A673 (cell line): ENCODE data around the gene TTC3. TPM values are rescaled to one million over a fixed set of nuclear protein-coding genes. Genes with fewer than 3 reads are reported as not detected.

Experiments
- BruUV-seq: library from RNA; stranded (reverse); fragments of 400-500 nt; replicated peaks from 2 replicates; lab custom pipeline; 2021; lab: Mats Ljungman, UMichigan
- CTCF ChIA-PET: fragments of 300-600 bp; sonication (Branson Sonifier 250); formaldehyde crosslinking; loops from one replicate; lab custom pipeline; 2022; ENCODE audit warnings: antibody characterized with exemption; lab: Charles Lee
- POLR2A ChIA-PET: fragments of 300-600 bp; sonication (Branson Sonifier 250); formaldehyde crosslinking; loops from one replicate; lab custom pipeline; 2022; ENCODE audit warnings: antibody characterized with exemption; ENCODE audit not compliant: low non-redundant PET; lab: Charles Lee
- DNase-seq: peaks from one replicate; pipeline ENCODE4 v3.0.0-alpha.2; 2015; ENCODE audit warnings: low spot score
- H3K27ac ChIP-seq: fragments of 200-600 bp; sonication (generic); 2 replicates; pipeline ENCODE4 v1.5.1; 2016; ENCODE audit warnings: mixed run types, low read depth, mild to moderate bottlenecking, mixed read lengths, antibody characterized with exemption, low read length; ENCODE audit not compliant: poor library complexity, severe bottlenecking
- H3K27me3 ChIP-seq: fragments of 200-600 bp; sonication (generic); replicated peaks from 2 replicates; pipeline ENCODE4 v1.6.1; 2017; ENCODE audit warnings: mixed run types, low read depth, mild to moderate bottlenecking, mixed read lengths, antibody characterized with exemption, low read length; ENCODE audit not compliant: insufficient read depth, poor library complexity
- H3K36me3 ChIP-seq: fragments of 200-600 bp; sonication (generic); 2 replicates; pipeline ENCODE4 v1.6.1; 2016; ENCODE audit warnings: mixed run types, mild to moderate bottlenecking, mixed read lengths, antibody characterized with exemption, low read length; ENCODE audit not compliant: insufficient read depth, poor library complexity, severe bottlenecking
- H3K4me1 ChIP-seq: fragments of 200-600 bp; sonication (generic); 2 replicates; pipeline ENCODE4 v1.6.1; 2017; ENCODE audit warnings: mixed run types, mild to moderate bottlenecking, mixed read lengths, antibody characterized with exemption, low read length; ENCODE audit not compliant: insufficient read depth, poor library complexity, severe bottlenecking
- H3K4me3 ChIP-seq: fragments of 200-600 bp; sonication (generic); 2 replicates; pipeline ENCODE4 v1.5.1; 2016; ENCODE audit warnings: low read depth, mixed run types, mild to moderate bottlenecking, mixed read lengths, low read length; ENCODE audit not compliant: poor library complexity, severe bottlenecking
- H3K9me3 ChIP-seq: fragments of 200-600 bp; sonication (generic); 2 replicates; pipeline ENCODE4 v1.6.1; 2016; ENCODE audit warnings: mixed run types, low read depth, mild to moderate bottlenecking, mixed read lengths, antibody characterized with exemption, low read length; ENCODE audit not compliant: poor library complexity, severe bottlenecking
- EZH2 ChIP-seq: fragments of 200-600 bp; sonication (generic); IDR thresholded peaks from 2 replicates; pipeline ENCODE4 v1.6.1; 2017; ENCODE audit warnings: borderline replicate concordance, low read depth, mild to moderate bottlenecking, mixed read lengths, antibody characterized with exemption, low read length; ENCODE audit not compliant: poor library complexity, severe bottlenecking
- intact Hi-C: fragments of 100-400 bp; cut with micrococcal nuclease; formaldehyde crosslinking; loops from one replicate; pipeline ENCODE4 v1.10.0; 2022; ENCODE audit not compliant: unreplicated experiment
- total RNA-seq: library from RNA; stranded (reverse); gene quantifications from 2 replicates; pipeline ENCODE4 v1.2.3, GENCODE V29; 2021
- TF ChIP-seq, protein P1 (sequence below): fragments of 300-800, 200-600 bp; sonication (generic); conservative IDR thresholded peaks from 2 replicates; pipeline ENCODE4 v1.5.1; 2017; ENCODE audit warnings: low read depth, mild to moderate bottlenecking, antibody characterized with exemption, low read length, moderate library complexity, mixed read lengths

The TTC3 gene
- total RNA-seq, 1 experiment from 2014 or later = 137 TPM

DNA sequence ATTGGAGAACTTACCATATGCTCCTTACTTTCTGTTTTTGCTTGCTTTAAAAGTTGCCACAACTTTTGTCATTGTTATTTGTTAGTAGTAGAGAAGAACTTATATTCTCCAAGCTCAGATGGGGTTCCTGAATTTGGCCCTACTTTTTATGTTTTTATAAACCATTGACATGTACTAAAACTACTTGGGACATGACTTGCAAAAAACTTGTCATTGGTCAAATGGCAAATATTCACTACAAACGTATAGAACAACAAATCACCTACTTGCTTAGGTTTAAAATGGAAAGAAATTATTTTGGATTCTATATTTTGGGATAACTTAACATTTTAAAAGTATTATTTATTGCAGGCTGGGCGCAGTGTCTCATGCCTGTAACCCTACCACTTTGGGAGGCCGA, 32.8 kb upstream of the TTC3 start:
- no peak overlapping the region for H3K27ac ChIP-seq
- no TSS peak for BruUV-seq
- H3K9me3 ChIP-seq = no peaks in the 10 kb centered on the region
- no peak overlapping the region for H3K4me3 ChIP-seq
- TF ChIP-seq, protein P1, sequence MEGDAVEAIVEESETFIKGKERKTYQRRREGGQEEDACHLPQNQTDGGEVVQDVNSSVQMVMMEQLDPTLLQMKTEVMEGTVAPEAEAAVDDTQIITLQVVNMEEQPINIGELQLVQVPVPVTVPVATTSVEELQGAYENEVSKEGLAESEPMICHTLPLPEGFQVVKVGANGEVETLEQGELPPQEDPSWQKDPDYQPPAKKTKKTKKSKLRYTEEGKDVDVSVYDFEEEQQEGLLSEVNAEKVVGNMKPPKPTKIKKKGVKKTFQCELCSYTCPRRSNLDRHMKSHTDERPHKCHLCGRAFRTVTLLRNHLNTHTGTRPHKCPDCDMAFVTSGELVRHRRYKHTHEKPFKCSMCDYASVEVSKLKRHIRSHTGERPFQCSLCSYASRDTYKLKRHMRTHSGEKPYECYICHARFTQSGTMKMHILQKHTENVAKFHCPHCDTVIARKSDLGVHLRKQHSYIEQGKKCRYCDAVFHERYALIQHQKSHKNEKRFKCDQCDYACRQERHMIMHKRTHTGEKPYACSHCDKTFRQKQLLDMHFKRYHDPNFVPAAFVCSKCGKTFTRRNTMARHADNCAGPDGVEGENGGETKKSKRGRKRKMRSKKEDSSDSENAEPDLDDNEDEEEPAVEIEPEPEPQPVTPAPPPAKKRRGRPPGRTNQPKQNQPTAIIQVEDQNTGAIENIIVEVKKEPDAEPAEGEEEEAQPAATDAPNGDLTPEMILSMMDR = no peak
- no peak for TF ChIP-seq EZH2
- DNase-seq = no peak
- POLR2A ChIA-PET = no interaction called here
- no peaks in the 10 kb centered on the region for H3K27me3 ChIP-seq
- no peaks in the 10 kb centered on the region for H3K4me1 ChIP-seq
- H3K36me3 ChIP-seq = no peaks in the 10 kb centered on the region
- CTCF ChIA-PET = no interaction called here
- intact Hi-C loops = no loop called here

DNA sequence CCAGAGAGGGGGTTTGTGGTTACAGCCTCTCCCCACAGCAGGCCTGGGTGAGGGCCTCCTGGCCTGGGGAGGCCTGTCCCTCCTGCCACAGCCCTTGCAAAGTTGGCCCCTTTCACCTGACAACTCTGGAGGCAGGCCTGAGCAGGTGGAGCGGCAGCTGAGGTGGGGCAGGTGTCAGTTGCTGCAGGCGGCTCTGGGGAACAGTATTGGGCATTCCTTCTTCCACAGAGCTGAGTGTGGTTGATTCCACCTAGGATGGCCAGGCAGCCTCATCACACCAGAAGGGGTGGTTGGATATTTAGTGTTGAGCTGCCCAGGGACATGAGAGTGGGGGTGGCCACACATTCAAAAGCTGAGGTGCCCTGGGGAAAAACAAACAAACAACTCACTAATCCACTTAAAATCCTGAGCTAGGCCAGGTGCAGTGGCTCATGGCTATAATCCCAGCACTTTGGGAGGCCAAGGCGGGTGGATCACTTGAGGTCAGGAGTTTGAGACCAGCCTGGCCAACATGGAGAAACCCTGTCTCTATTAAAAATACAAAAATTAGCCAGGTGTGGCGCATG, 31.3 kb upstream of the TTC3 start:
- no peaks in the 10 kb centered on the region for H3K27me3 ChIP-seq
- H3K9me3 ChIP-seq = no peaks in the 10 kb centered on the region
- no peaks in the 10 kb centered on the region for H3K4me1 ChIP-seq
- H3K4me3 ChIP-seq = no peak overlapping the region
- no peaks in the 10 kb centered on the region for H3K36me3 ChIP-seq
- no peak overlapping the region for H3K27ac ChIP-seq
- TF ChIP-seq, protein P1 = no peak
- TF ChIP-seq EZH2 = no peak
- intact Hi-C loops = no loop called here
- DNase-seq = no peak
- CTCF ChIA-PET = interaction anchor here (0.5 kb wide), 1 partner anchor 66 kb away, joined by 3 read pairs; no protein-coding TSS in a partner anchor
- POLR2A ChIA-PET = no interaction called here
- BruUV-seq = no TSS peak

DNA sequence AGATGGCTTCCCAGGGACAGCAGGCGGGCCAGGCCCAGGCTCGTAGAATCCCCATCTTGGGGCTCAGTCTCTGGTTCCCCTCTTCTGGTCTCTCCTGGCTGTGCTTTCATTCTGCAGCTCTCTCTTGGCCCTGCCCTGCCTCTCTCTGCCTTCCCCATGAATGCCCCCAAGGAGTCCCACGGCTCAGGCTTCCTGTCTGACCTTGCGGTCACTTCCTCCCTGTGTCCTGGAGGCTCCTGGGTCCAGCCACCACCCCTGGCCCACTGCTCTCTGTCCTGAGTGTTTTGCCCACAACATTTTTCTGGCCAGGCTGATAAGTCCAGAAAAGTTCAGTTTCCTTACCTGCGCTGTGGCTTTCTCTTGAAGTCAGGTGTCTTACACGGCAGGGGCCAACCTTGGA, 29.2 kb upstream of the TTC3 start:
- TF ChIP-seq, protein P1 = no peak
- no peak for TF ChIP-seq EZH2
- no peak for DNase-seq
- no peaks in the 10 kb centered on the region for H3K4me1 ChIP-seq
- CTCF ChIA-PET = no interaction called here
- POLR2A ChIA-PET = no interaction called here
- no peaks in the 10 kb centered on the region for H3K36me3 ChIP-seq
- no peak overlapping the region for H3K27ac ChIP-seq
- BruUV-seq = no TSS peak
- H3K4me3 ChIP-seq = no peak overlapping the region
- no peaks in the 10 kb centered on the region for H3K9me3 ChIP-seq
- intact Hi-C loops = no loop called here
- H3K27me3 ChIP-seq = no peaks in the 10 kb centered on the region
